Activated CD8-positive, alpha-beta memory T cell treated with anti-CD3 and anti-CD28 coated beads, Interleukin-2, amount 10 ng/mL, durations not matched to agents 7 days and 5 days (primary cell): ENCODE results near the gene FASTK. TPM values are rescaled to one million over a fixed set of nuclear protein-coding genes. Genes with fewer than 3 reads are reported as not detected.

ENCODE experiments used
- ATAC-seq: fragments of 150-1000 bp; cut with Tn5 transposase; one replicate; pipeline ENCODE4 v1.10.0; 2021; ENCODE audit warnings: moderate library complexity
- CTCF ChIA-PET: fragments of 350-600 bp; sonication (Branson Sonifier 250); formaldehyde crosslinking; loops from one replicate; lab custom pipeline; 2021; ENCODE audit warnings: antibody characterized with exemption; lab: Charles Lee
- DNase-seq: peaks from one replicate; pipeline ENCODE4 v3.0.0-alpha.2; 2020
- H3K27ac Mint-ChIP-seq: one replicate; pipeline ENCODE4 v1.8.0; 2021; ENCODE audit warnings: mild to moderate bottlenecking, mixed read lengths
- H3K27me3 Mint-ChIP-seq: one replicate; pipeline ENCODE4 v1.8.0; 2021; ENCODE audit warnings: mixed read lengths
- H3K36me3 Mint-ChIP-seq: one replicate; pipeline ENCODE4 v1.8.0; 2021; ENCODE audit warnings: mild to moderate bottlenecking, mixed read lengths
- H3K4me1 Mint-ChIP-seq: one replicate; pipeline ENCODE4 v1.8.0; 2021; ENCODE audit warnings: mixed read lengths
- H3K4me3 Mint-ChIP-seq: one replicate; pipeline ENCODE4 v1.8.0; 2021; ENCODE audit warnings: mild to moderate bottlenecking, moderate library complexity, mixed read lengths
- H3K9me3 Mint-ChIP-seq: one replicate; pipeline ENCODE4 v1.8.0; 2022; ENCODE audit warnings: low read depth, mixed read lengths
- total RNA-seq, 2 experiments: library from RNA; stranded (reverse); gene quantifications; one replicate each; pipeline ENCODE4 v1.2.3, GENCODE V29; 2021

The FASTK gene
- total RNA-seq, 2 experiments from 2014 or later: 77.7 to 79.5 TPM

DNA sequence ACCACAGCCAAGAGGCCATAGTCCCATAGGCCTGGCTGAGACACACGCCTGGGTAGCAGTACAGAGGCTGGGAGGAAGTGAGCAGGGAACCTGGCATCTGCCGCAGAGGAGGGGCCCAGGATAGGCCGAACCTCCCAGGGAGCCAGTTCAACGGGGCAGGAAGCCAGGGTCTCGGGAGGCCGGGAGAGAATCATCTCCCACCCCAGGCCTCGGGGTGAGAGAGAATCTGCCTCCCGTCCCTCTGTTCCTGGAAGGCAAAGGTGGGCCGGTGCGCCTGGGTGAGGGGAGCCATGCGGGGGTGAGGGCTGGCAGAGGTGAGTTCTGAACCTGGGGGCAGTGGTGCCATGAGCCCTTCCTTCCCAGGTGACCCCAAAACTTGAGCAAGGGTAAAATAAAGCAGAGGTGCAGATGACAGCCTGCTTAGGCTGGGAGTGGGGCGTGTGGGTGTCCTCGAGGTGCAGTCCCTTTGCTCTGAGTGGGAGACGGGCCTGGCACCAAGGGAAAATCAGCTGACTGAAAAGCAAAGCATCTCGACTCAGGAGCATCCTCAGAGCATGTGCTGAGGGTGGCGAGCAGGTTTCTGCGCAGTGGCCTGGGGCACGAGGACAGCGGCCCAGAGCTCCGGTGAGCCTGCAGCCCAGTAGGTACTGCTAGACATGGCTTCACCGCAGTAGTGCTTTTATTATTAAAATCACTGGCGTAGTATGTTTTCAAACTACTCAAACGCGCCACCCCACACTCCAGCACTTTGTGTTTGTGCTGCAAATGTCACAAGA, 21.2 kb upstream of the FASTK start:
- Mint-ChIP-seq H3K4me3 (no peak overlapping the region), H3K36me3 (no peaks in the 10 kb centered on the region), H3K27me3 (no peaks in the 10 kb centered on the region), H3K9me3 (no peaks in the 10 kb centered on the region), H3K4me1 (no peaks in the 10 kb centered on the region), H3K27ac (no peak overlapping the region)
- no peak for ATAC-seq
- DNase-seq: no peak
- CTCF ChIA-PET: no interaction called here

DNA sequence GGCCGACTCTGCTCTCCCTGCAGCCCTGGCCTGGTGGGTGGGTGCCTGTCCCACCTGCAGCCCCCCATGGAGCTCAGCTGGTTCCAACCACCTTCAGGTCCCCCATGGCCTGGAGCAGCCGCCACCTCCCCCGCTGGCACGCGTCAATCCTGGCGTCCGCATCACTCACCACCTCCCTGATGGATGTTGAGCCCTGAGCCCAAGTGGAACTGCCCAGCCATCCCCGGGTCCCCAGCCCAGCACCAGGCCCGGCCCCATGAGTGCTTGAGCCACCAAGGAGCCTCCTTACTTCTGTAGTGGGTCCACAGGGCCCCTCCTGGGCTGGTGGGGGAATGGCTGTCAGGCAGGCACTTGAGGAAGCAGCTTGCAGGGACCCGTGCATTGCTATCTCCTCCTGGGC, 20.3 kb upstream of the FASTK start:
- no peaks in the 10 kb centered on the region for H3K9me3 Mint-ChIP-seq
- ATAC-seq: no peak
- H3K27ac Mint-ChIP-seq: no peak overlapping the region
- no peaks in the 10 kb centered on the region for H3K27me3 Mint-ChIP-seq
- DNase-seq: no peak
- H3K36me3 Mint-ChIP-seq: no peaks in the 10 kb centered on the region
- H3K4me1 Mint-ChIP-seq: no peaks in the 10 kb centered on the region
- no peak overlapping the region for H3K4me3 Mint-ChIP-seq
- CTCF ChIA-PET: interaction anchor here (1.0 kb wide), 1 partner anchor 23 kb away, joined by 3 read pairs; no protein-coding TSS in a partner anchor

DNA sequence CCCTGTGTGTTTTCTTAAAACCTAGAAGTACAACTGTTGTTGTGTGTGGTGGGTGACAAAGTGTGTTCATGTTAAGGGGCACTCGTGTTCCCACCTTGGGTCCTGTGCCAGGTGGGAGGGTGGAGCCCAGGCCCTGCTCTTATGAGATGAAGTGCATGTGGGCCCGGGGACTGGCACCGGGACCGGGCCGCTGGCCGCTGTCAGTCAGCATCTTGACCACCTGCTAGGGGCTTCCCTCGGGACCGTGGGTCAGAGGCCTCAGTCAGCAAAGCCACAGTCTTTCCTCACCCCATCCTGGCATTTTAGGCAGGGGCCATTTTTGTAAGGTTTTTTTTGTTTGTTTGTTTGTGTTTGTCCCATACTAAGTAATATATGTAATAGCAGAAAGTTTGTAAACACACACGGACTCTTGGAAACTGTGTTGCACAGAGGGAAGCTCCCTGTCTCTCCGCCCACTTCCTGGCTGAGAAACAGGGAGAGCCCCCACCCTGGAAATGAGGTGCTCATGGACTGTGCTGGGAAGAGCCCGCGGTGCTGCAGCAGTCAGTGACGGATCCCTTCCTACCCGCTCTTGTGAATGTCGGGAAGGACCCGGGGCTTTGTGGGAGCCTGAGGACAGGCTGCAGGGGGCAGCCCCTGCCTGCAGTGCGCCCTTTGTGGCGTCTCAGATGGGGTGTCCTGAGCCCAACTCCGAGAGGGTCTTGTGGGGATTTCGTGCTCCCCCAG, 19.0 kb upstream of the FASTK start:
- H3K9me3 Mint-ChIP-seq: no peaks in the 10 kb centered on the region
- ATAC-seq (no peak), DNase-seq (no peak)
- no peaks in the 10 kb centered on the region for H3K36me3 Mint-ChIP-seq
- H3K4me3 Mint-ChIP-seq: no peak overlapping the region
- CTCF ChIA-PET: no interaction called here
- no peaks in the 10 kb centered on the region for H3K27me3 Mint-ChIP-seq
- no peaks in the 10 kb centered on the region for H3K4me1 Mint-ChIP-seq
- H3K27ac Mint-ChIP-seq: no peak overlapping the region

DNA sequence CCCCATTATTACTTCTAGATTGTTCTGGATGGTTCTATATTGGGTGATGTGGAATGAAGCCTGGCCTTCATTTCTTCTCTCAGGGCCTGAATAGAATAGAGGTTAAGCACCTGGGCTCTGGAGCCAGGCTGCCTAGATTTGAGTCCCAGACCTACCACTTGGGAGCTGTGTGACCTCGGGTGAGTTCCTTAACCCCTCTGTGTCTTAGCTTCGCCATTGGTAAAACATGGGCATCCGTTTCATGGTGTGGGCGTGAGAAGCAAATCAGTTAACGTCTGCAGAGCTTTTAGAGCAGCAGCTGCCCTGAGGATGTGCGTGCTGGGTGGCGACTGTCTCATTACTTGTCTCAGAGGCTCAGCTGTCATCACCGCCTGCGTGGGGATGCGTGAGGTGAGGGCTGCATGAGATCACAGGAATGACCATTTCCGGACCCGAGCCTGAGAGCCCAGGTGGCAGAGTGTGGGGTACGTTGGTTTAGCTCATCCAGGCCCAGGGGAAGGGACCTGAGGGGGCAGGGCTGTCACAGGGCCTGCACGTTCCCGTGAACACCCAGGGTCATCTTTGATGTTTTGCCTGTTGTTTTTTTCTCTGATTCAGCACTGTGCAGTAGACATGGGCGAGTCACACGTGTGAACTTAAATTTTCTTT, 15.3 kb upstream of the FASTK start:
- Mint-ChIP-seq H3K9me3 (no peaks in the 10 kb centered on the region), H3K4me3 (no peak overlapping the region), H3K27me3 (no peaks in the 10 kb centered on the region), H3K4me1 (no peaks in the 10 kb centered on the region), H3K27ac (no peak overlapping the region), H3K36me3 (no peaks in the 10 kb centered on the region)
- CTCF ChIA-PET: interaction anchor here (1.7 to 10.1 kb wide), 2 partner anchors 14 to 219 kb away, joined by 3 to 69 read pairs; no protein-coding TSS in a partner anchor
- DNase-seq: no peak
- ATAC-seq: no peak

DNA sequence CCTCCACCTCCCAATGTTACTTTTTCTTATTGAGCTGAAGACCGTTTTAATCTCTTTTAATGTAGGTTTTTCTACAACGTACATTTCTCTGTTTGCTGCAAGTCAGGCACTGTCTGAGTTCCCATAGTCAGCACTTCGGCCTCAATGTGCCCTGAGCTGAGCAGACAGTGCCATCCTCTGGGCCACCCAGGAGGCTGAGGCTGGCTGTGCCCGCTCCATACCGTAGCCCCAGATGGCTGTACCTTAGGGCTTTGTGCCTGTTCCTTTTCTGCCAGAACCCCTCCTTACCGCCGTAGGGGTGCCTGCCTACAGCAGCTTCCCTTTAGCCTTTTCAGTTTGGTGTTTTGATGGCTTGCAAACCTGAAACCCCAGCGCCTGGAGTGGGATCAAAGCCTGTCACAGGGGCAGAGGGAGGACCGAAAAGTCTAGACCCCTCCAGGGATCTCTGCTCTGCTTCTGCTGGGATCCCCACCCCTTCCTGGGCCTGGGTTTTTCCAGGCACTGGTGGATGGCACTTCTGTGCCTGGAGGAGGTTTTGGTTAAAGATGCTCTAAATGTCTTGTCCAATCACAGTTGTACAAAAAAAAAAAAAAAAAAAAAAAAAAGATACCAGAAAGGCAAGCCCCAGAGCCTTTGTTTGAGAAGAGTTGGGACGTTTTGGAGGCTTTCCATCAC, 14.7 kb upstream of the FASTK start:
- no peak for DNase-seq
- Mint-ChIP-seq H3K4me3 (no peak overlapping the region), H3K4me1 (no peaks in the 10 kb centered on the region), H3K36me3 (no peaks in the 10 kb centered on the region), H3K27ac (no peak overlapping the region), H3K9me3 (no peaks in the 10 kb centered on the region), H3K27me3 (no peaks in the 10 kb centered on the region)
- ATAC-seq: no peak
- CTCF ChIA-PET: interaction anchor here (1.1 to 10.1 kb wide), 3 partner anchors 15 to 219 kb away, joined by 3 to 69 read pairs (median 3); no protein-coding TSS in a partner anchor

DNA sequence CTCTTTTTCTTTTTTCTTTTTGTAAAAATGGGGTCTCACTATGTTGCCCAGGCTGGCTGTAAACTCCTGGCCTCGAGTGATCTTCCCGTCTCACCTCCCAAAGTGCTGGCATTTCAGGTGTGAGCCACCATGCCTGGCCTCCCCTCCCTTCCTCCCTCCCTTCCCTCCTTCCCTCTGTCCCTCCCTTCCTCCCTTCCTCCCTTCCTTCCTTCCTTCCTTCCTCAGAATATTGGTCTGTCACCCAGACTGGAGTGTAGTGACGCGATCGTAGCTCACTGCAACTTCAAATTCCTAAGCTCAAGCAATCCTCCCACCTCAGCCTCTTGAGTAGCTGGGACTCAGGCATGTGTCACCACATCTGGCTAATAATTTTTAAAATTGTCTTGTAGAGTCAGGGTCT, 14.1 kb upstream of the FASTK start:
- ATAC-seq (no peak), DNase-seq (no peak)
- Mint-ChIP-seq H3K9me3 (no peaks in the 10 kb centered on the region), H3K27me3 (no peaks in the 10 kb centered on the region), H3K36me3 (no peaks in the 10 kb centered on the region), H3K27ac (no peak overlapping the region), H3K4me1 (no peaks in the 10 kb centered on the region), H3K4me3 (no peak overlapping the region)
- CTCF ChIA-PET: interaction anchor here (0.6 to 10.1 kb wide), 4 partner anchors 16 to 218 kb away, joined by 3 to 69 read pairs (median 4); no protein-coding TSS in a partner anchor

DNA sequence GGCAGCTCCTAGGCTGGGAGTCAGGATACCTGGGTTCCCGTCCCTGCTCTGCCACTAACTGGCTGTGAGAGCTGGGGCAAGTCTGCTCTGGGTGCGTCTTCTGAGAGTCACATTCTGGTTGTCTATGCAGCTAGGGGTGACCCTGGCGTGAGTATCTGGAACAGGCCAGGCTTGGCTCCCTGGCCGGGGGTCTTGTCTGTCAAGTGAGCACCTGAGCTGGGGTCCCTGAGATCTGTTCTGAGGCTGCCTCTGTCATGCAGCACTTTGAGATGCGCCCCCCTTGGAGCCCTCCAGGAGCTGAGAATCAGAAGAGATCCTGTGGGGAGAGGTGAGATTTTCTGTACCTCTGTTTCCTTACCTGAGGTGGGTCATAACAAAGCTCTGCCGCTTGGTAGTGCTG, 13.1 kb upstream of the FASTK start:
- Mint-ChIP-seq H3K27me3 (no peaks in the 10 kb centered on the region), H3K27ac (no peak overlapping the region), H3K36me3 (no peaks in the 10 kb centered on the region), H3K4me3 (no peak overlapping the region), H3K4me1 (peaks cover 2% of the 10 kb centered on the region), H3K9me3 (no peaks in the 10 kb centered on the region)
- CTCF ChIA-PET: interaction anchor here (1.1 to 10.1 kb wide), 2 partner anchors 16 to 195 kb away, joined by 3 to 69 read pairs; no protein-coding TSS in a partner anchor
- ATAC-seq (no peak), DNase-seq (no peak)

DNA sequence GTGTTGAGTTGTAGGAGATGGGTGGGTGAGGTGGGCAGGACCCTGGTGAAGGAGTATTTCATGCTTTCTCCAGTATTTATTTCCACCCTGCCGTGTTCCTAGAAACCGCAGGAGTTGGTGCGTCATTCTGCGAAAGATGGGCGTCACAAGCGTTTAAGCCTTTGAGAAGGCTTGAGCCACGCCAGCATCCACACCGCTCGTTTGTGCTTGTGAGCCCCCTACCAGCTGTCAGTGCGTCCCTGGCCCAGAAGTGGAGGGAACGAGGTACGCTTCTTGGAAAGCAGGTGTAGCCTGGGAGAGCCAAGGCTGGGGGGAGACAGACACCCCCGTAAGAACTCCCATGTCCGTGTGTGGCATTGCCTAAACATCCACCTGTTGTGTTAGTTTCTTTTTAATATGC, 11.4 kb upstream of the FASTK start:
- CTCF ChIA-PET: interaction anchor here (10.1 kb wide), 1 partner anchor 18 kb away, joined by 69 read pairs; no protein-coding TSS in a partner anchor

DNA sequence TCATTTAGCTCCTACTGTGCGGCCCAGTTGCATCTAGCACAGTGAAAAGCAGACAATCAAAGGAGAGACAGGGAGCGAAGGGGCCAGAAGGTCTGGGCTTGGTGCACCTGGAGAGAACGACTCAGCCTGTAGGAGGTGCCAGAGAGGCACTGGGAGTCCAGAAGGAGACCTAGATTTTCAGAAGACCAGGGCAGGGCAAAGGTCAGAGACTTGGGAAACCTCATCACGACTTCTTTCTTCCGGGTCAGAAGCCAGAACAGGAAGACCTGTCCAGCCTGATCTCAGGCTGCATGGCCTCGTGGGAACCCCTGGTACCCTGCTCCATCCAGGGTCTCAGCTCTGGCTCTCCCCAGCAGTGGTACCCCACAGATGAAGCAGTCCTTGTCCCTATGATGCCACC, 10.8 kb upstream of the FASTK start:
- Mint-ChIP-seq H3K4me3 (no peak overlapping the region), H3K27me3 (peaks cover 5% of the 10 kb centered on the region), H3K36me3 (no peaks in the 10 kb centered on the region), H3K4me1 (peaks cover 9% of the 10 kb centered on the region), H3K27ac (no peak overlapping the region), H3K9me3 (no peaks in the 10 kb centered on the region)
- DNase-seq: no peak
- no peak for ATAC-seq
- CTCF ChIA-PET: interaction anchor here (10.1 kb wide), 1 partner anchor 19 kb away, joined by 69 read pairs; no protein-coding TSS in a partner anchor

More for the DNA sequence above, 11.4 kb upstream of the FASTK start:
- H3K9me3 Mint-ChIP-seq: no peaks in the 10 kb centered on the region
- no peak overlapping the region for H3K4me3 Mint-ChIP-seq
- H3K4me1 Mint-ChIP-seq: peaks cover 9% of the 10 kb centered on the region
- H3K36me3 Mint-ChIP-seq: no peaks in the 10 kb centered on the region
- H3K27me3 Mint-ChIP-seq: peaks cover 5% of the 10 kb centered on the region
- ATAC-seq: no peak
- no peak for DNase-seq
- H3K27ac Mint-ChIP-seq: no peak overlapping the region

DNA sequence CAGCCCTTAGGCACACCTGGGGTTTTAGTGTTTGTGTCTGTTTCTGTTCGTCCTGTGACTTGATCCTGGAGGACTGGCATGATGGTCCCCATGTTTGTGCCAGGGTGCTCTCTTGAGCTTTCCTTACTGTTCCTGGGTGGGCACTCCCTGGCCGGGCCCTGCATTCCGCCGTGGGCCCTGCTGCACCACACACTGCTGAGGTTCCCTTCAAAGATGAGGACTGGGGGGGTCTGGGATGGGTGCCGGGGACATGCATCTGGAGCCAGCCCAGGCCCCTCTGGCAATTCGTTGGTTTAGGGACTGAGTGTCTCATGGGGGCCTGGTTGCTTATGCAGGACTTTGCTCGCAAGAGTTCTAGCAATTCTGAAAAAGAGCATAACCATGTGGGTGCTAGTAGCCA, 10.4 kb upstream of the FASTK start:
- Mint-ChIP-seq H3K9me3 (no peaks in the 10 kb centered on the region), H3K4me1 (peaks cover 9% of the 10 kb centered on the region), H3K36me3 (no peaks in the 10 kb centered on the region), H3K4me3 (no peak overlapping the region), H3K27me3 (peaks cover 5% of the 10 kb centered on the region), H3K27ac (no peak overlapping the region)
- ATAC-seq (no peak), DNase-seq (no peak)
- CTCF ChIA-PET: interaction anchor here (0.7 to 10.1 kb wide), 2 partner anchors 19 to 48 kb away, joined by 3 to 69 read pairs; no protein-coding TSS in a partner anchor

DNA sequence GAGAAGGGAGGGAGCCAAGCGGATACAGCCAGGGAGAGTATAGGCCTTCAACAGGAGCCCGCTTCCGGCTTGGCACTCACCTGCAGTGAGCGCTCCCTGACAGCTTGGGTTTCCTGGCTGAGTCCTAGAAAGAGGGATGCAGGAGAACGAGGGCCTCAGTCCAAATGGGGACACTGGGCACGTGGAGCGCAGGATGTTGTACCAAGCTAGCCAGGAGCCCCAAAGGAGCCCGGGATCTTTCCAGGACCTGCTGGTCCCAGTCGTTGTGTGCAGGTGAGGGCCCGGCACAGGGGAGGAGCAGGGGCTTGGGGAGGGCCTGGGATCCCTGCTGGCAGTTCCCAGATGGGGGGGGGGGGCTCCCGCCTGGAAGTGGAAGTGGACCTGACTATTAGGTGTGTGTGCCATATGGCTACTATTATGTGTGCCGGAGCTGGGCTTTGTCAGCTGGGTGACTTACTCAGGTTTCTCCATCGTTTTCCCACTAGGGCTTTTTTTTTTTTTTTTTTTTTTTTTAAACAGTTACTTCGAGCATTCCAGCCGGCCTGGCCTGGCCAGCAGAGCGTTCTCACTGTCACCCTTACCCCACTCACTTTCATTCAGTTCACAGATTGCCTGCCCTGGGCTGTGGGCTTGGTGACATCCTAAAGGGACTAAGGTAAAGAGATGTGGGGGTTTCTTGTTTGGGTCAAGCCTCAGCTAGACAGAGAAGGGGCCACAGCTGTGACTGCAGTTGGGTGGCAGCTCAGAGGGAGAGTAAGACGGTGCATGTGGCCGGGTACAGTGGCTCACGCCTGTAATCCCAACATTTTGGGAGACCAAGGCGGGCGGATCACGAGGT, 9.5 kb upstream of the FASTK start:
- DNase-seq (no peak), ATAC-seq (no peak)
- Mint-ChIP-seq H3K4me3 (no peak overlapping the region), H3K4me1 (peaks cover 17% of the 10 kb centered on the region), H3K36me3 (no peaks in the 10 kb centered on the region), H3K27me3 (peaks cover 11% of the 10 kb centered on the region), H3K27ac (no peak overlapping the region), H3K9me3 (no peaks in the 10 kb centered on the region)
- CTCF ChIA-PET: interaction anchor here (0.6 to 10.1 kb wide), 4 partner anchors 9 to 64 kb away, joined by 3 to 69 read pairs (median 4); partner anchors contain the start of gene FASTK
